Measurements from ENCODE around the gene CASP9.
A peak's percentile ranks its signal among the peaks of the same experiment; 100 is the strongest.
"Not testable (repeated sequence)": the region's sequence is repeated elsewhere in the genome, so short reads cannot be mapped to it uniquely, and the experiment has no call there.

CASP9 gene

DNA sequence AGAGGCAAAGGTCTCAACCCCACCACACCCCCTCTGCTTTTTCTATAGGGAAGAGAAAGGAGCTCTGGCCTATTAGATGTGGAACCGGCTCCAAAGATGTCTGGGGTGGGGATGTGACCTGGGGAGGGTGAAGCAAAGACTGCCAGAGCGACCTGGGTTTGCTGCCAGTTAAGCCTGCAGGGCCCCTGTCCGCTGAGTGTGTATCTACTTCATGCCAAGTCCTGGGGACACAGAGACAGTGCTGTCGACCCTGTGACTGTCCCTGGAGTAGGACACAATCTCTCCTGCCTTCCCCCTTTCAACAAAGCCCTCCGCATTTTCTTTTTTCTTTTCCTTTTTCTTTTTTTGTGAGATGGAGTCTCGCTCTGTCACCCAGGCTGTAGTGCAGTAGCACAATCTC is 41.6 kb downstream of the CASP9 start:
- not testable (repeated sequence) for H3K9me3 Mint-ChIP-seq; DNase-seq; H3K36me3 Mint-ChIP-seq (ENCODE audit: insufficient read depth); H3K27me3 Mint-ChIP-seq; ATAC-seq (replicated peaks); H3K27ac Mint-ChIP-seq; H3K4me3 Mint-ChIP-seq; H3K4me1 Mint-ChIP-seq (ENCODE audit: low read depth in 2 of 2)

GRCh38 chr1:15479654-15480347 is 44.2 kb downstream of the CASP9 start:
- peak overlapping the region in 1 of 2 donors; percentile 29 for H3K27ac Mint-ChIP-seq
- ATAC-seq (replicated peaks): no peak
- no peaks in the 10 kb centered on the region for H3K9me3 Mint-ChIP-seq
- H3K4me1 Mint-ChIP-seq (ENCODE audit: low read depth in 2 of 2): no peaks in the 10 kb centered on the region
- DNase-seq: no peak
- no peak overlapping the region for H3K4me3 Mint-ChIP-seq
- H3K36me3 Mint-ChIP-seq (ENCODE audit: insufficient read depth): no peaks in the 10 kb centered on the region
- no peaks in the 10 kb centered on the region for H3K27me3 Mint-ChIP-seq

- no peak overlapping the region for H3K27ac Mint-ChIP-seq
- H3K4me1 Mint-ChIP-seq (ENCODE audit: low read depth in 2 of 2): no peaks in the 10 kb centered on the region
- DNase-seq (no peak), ATAC-seq (replicated peaks) (no peak)
- H3K4me3 Mint-ChIP-seq: no peak overlapping the region
- no peaks in the 10 kb centered on the region for H3K36me3 Mint-ChIP-seq (ENCODE audit: insufficient read depth)
- H3K9me3 Mint-ChIP-seq: no peaks in the 10 kb centered on the region
- H3K27me3 Mint-ChIP-seq: no peaks in the 10 kb centered on the region
These were observed 46.3 kb downstream of the CASP9 start for GRCh38 chr1:15477646-15478212.

- Mint-ChIP-seq H3K9me3 (no peaks in the 10 kb centered on the region), H3K36me3 (ENCODE audit: insufficient read depth) (no peaks in the 10 kb centered on the region), H3K4me1 (ENCODE audit: low read depth in 2 of 2) (no peaks in the 10 kb centered on the region), H3K27ac (no peak overlapping the region), H3K27me3 (no peaks in the 10 kb centered on the region), H3K4me3 (no peak overlapping the region)
- ATAC-seq (replicated peaks) (no peak), DNase-seq (no peak)
These were observed 47.1 kb downstream of the CASP9 start for GRCh38 chr1:15476927-15477326.

- ATAC-seq (replicated peaks): no peak
- DNase-seq: no peak
- peaks cover under 1% of the 10 kb centered on the region for H3K36me3 Mint-ChIP-seq (ENCODE audit: insufficient read depth)
These were observed 48.2 kb downstream of the CASP9 start, which contains the start of gene CELA2B for GRCh38 chr1:15475752-15476314. CELA2B (plus strand) TSS chr1:15476104; CDS start chr1:15476126, 22 bp downstream.

GRCh38 chr1:15472587-15472986 is 51.4 kb downstream of the CASP9 start:
- Mint-ChIP-seq H3K4me1 (ENCODE audit: low read depth in 2 of 2) (no peaks in the 10 kb centered on the region), H3K4me3 (no peak overlapping the region), H3K27ac (no peak overlapping the region), H3K27me3 (peaks cover 0 to 8% of the 10 kb centered on the region in 2 donors), H3K36me3 (ENCODE audit: insufficient read depth) (peaks cover 2% of the 10 kb centered on the region), H3K9me3 (no peaks in the 10 kb centered on the region)
- ATAC-seq (replicated peaks): no peak
- DNase-seq: no peak

More at GRCh38 chr1:15475752-15476314, 48.2 kb downstream of the CASP9 start, which contains the start of gene CELA2B:
- Mint-ChIP-seq H3K4me3 (no peak within 1 kb of the TSS), H3K27me3 (no peaks in the 10 kb centered on the region), H3K9me3 (no peaks in the 10 kb centered on the region), H3K27ac (no peak within 1 kb of the TSS), H3K4me1 (ENCODE audit: low read depth in 2 of 2) (no peaks in the 10 kb centered on the region)

DNA sequence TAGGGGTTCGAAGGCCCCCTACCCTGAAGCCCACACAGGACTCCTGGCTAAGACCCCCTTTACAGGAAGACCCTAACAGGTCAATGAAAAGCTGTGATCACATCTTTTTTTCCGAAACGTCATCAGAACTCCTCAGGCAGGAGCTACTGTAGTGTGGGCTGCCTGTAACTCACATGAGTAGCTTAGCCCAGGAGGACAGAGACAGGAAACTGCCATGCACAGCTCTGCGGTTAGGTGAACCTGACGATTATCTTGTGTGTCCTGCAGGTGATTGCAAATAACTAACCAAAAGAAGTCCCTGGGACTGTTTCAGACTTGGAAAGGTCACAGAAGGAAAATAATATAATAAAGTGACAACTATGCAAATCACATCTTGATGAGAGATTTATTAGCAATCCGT is 52.3 kb downstream of the CASP9 start:
- DNase-seq; H3K4me1 Mint-ChIP-seq (ENCODE audit: low read depth in 2 of 2); ATAC-seq (replicated peaks); H3K4me3 Mint-ChIP-seq; H3K27ac Mint-ChIP-seq; H3K9me3 Mint-ChIP-seq; H3K36me3 Mint-ChIP-seq (ENCODE audit: insufficient read depth): not testable (repeated sequence)
- peaks cover 0 to 11% of the 10 kb centered on the region in 2 donors for H3K27me3 Mint-ChIP-seq

DNA sequence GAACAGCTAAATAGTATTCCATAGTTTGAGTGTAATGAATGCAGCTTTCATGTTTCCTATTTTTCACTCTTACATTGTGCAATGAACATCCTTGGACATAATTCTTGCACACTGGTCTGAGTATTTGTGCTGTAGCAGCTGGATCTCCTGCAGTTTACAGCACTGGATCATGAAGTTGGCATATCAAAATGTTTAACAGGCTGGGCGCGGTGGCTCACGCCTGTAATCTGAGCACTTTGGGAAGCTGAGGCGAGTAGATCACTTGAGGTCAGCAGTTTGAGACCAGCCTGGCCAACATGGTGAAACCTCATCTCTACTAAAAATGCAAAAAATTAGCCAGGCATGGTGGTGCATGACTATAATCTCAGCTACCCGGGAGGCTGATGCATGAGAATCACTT is 52.9 kb downstream of the CASP9 start:
- H3K9me3 Mint-ChIP-seq; ATAC-seq (replicated peaks); H3K4me1 Mint-ChIP-seq (ENCODE audit: low read depth in 2 of 2); H3K4me3 Mint-ChIP-seq; H3K36me3 Mint-ChIP-seq (ENCODE audit: insufficient read depth); DNase-seq; H3K27ac Mint-ChIP-seq: not testable (repeated sequence)
- peaks cover 2 to 17% of the 10 kb centered on the region in 2 donors for H3K27me3 Mint-ChIP-seq

DNA sequence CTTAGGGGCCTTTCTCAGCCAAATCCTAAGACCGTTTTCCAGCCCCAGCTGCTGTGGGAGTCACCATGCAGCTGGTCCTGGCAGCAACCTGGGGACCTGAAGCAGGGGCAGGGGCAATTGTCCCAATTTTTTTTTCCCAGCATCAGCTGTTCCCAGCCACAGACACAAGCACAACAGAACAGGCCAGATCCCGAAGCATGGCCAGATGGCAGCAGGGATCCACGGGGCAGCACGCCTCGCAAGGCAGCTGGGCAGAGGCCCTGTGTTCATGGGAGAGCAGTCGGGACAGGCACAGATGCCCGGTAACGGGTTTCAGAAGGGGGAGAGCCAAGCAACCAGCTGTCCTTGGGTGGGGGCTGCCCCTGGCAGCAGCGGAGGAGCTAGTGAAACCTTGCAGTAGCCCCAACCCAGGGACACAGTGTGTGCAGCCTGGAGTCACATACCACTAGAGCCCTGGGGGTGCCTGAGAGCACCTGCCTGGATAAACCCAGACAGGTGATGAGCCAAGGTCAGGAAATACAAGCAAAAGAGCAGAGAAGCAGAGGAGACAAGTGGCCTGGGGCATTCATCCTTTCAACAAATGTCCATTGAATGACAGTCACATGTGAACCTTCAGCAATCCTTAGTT is 54.1 kb downstream of the CASP9 start:
- peaks cover 6 to 27% of the 10 kb centered on the region in 2 donors for H3K27me3 Mint-ChIP-seq
- not testable (repeated sequence) for H3K4me1 Mint-ChIP-seq (ENCODE audit: low read depth in 2 of 2); ATAC-seq (replicated peaks); DNase-seq; H3K4me3 Mint-ChIP-seq; H3K36me3 Mint-ChIP-seq (ENCODE audit: insufficient read depth); H3K27ac Mint-ChIP-seq; H3K9me3 Mint-ChIP-seq

DNA sequence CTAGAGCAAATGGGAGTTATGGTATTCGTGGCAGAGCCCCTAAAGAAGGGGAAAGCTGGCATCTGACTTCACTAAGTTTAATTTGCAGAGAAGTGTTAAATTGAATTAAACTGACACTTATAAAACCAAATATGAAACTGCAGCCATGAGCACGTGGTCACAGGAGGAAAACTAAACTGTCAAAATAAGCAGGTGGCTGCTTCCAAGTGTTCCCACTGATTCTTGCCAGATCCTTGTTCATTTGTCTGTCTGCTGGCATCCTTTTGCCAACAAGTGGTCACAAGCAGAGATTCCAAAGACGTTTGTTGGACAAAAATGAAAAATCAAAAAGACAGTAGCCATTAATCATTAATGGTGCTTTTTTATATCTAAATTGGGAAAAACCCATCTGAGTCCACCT is 54.7 kb downstream of the CASP9 start:
- no peak for DNase-seq
- Mint-ChIP-seq H3K27ac (no peak overlapping the region), H3K9me3 (no peaks in the 10 kb centered on the region), H3K36me3 (ENCODE audit: insufficient read depth) (peaks cover 2% of the 10 kb centered on the region), H3K27me3 (peaks cover 11 to 30% of the 10 kb centered on the region in 2 donors), H3K4me3 (no peak overlapping the region), H3K4me1 (ENCODE audit: low read depth in 2 of 2) (no peaks in the 10 kb centered on the region)
- ATAC-seq (replicated peaks): no peak

DNA sequence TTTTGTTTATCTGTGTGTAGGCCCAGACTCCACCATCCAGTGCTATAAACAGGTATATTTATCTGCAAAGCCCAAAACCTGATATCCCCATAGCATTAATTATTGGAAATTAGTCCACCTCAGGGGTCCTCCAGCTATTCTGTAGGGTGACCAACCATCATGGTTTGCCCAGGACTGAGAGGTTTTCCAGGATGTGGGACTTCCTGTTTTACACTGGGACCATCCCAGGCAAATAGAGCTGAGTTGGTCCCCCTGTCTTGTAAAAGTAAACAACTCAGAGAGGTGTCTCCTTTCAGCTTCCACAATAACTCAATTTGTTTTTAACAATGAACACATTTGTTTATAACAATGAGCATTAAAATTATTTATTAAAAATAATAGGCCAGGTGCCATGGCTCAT is 55.9 kb downstream of the CASP9 start:
- no peak overlapping the region for H3K27ac Mint-ChIP-seq
- no peak overlapping the region for H3K4me3 Mint-ChIP-seq
- no peaks in the 10 kb centered on the region for H3K4me1 Mint-ChIP-seq (ENCODE audit: low read depth in 2 of 2)
- no peak for ATAC-seq (replicated peaks)
- peaks cover 2% of the 10 kb centered on the region for H3K36me3 Mint-ChIP-seq (ENCODE audit: insufficient read depth)
- H3K9me3 Mint-ChIP-seq: no peaks in the 10 kb centered on the region
- DNase-seq: no peak
- peaks cover 11 to 36% of the 10 kb centered on the region in 2 donors for H3K27me3 Mint-ChIP-seq

DNA sequence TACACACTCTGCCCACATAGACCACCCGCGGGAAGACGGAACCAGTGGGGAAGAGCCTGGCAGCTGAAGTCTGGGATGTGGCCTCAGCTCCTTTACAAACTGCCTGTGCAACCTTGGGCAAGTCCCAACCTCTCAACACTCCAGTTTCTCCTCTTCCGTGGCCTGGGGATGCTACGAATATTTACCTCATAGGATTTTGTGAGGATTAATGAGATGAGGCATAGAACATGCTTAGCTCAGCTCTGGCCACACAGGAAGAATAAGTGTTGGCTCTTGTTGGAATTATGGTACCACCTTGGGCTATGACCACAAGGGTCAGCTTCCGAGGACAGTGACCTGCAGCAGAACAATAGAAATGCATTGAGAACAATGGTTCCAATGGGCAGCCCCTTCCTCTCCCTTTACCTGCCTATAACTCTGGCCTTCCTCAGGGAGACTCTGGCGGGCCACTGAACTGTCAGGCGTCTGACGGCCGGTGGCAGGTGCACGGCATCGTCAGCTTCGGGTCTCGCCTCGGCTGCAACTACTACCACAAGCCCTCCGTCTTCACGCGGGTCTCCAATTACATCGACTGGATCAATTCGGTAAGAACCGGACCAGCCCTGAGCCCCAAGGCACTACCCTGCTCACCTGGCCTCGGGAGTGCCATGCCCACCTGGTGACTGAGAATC is 56.9 kb downstream of the CASP9 start:
- not testable (repeated sequence) for H3K9me3 Mint-ChIP-seq; H3K36me3 Mint-ChIP-seq (ENCODE audit: insufficient read depth); H3K27ac Mint-ChIP-seq; H3K4me1 Mint-ChIP-seq (ENCODE audit: low read depth in 2 of 2); DNase-seq; H3K4me3 Mint-ChIP-seq; ATAC-seq (replicated peaks)
- peaks cover 11 to 36% of the 10 kb centered on the region in 2 donors for H3K27me3 Mint-ChIP-seq

DNA sequence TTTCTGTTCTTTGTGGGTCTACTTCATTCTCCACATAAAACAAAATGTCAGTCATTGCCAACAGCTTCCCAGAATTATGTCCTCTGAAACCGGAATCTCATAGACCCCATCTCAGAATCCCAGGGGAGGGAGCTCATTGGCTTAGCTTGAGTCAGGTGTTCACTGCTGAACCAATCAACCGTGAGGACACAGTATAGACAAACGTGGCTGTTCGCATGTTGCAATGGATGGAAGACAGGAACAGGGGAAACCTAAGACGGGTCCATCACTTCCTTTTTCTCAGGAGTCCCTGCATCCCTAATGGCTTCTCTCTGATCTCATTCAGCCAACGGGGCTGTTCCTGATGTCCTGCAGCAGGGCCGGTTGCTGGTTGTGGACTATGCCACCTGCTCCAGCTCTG is 58.3 kb downstream of the CASP9 start:
- H3K4me3 Mint-ChIP-seq: no peak overlapping the region
- DNase-seq: no peak
- H3K4me1 Mint-ChIP-seq (ENCODE audit: low read depth in 2 of 2): no peaks in the 10 kb centered on the region
- H3K9me3 Mint-ChIP-seq: no peaks in the 10 kb centered on the region
- H3K27me3 Mint-ChIP-seq: peaks cover 11 to 44% of the 10 kb centered on the region in 2 donors
- H3K27ac Mint-ChIP-seq: no peak overlapping the region
- peaks cover under 1% of the 10 kb centered on the region for H3K36me3 Mint-ChIP-seq (ENCODE audit: insufficient read depth)
- no peak for ATAC-seq (replicated peaks)
